Karpas-422 (cell line): ENCODE measurements around the gene FMN1. TPM values are rescaled to one million over a fixed set of nuclear protein-coding genes. Genes with fewer than 3 reads are reported as not detected.

ENCODE experiments used
- DNase-seq: peaks from one replicate; pipeline ENCODE4 v3.0.0-alpha.2; 2015
- H2AFZ ChIP-seq: fragments of 200-600 bp; sonication (generic); 2 replicates; pipeline ENCODE4 v1.6.1; 2014; ENCODE audit warnings: antibody characterized with exemption, low read length, mixed read lengths
- H3K27ac ChIP-seq: fragments of 200-600 bp; sonication (generic); 2 replicates; pipeline ENCODE4 v1.5.1; 2014; ENCODE audit warnings: mild to moderate bottlenecking, low read length, moderate library complexity
- H3K27me3 ChIP-seq: fragments of 200-600 bp; sonication (generic); 2 replicates; pipeline ENCODE4 v1.6.1; 2014; ENCODE audit warnings: low read length, mixed read lengths
- H3K36me3 ChIP-seq: fragments of 200-600 bp; sonication (generic); 2 replicates; pipeline ENCODE4 v1.6.1; 2014; ENCODE audit warnings: low read length, mixed read lengths; ENCODE audit not compliant: insufficient read depth
- H3K4me1 ChIP-seq: fragments of 200-600 bp; sonication (generic); 2 replicates; pipeline ENCODE4 v1.6.1; 2014; ENCODE audit warnings: mild to moderate bottlenecking, low read length, mixed read lengths
- H3K4me2 ChIP-seq: fragments of 200-600 bp; sonication (generic); 2 replicates; pipeline ENCODE4 v1.6.1; 2014; ENCODE audit warnings: low read length, low read depth, mild to moderate bottlenecking; ENCODE audit not compliant: poor library complexity, severe bottlenecking
- H3K4me3 ChIP-seq: fragments of 200-600 bp; sonication (generic); 2 replicates; pipeline ENCODE4 v1.5.1; 2014; ENCODE audit warnings: mild to moderate bottlenecking, antibody characterized with exemption, low read length, mixed read lengths
- H3K79me2 ChIP-seq: fragments of 200-600 bp; sonication (generic); 2 replicates; pipeline ENCODE4 v1.6.1; 2014; ENCODE audit warnings: mild to moderate bottlenecking, low read length, mixed read lengths
- H3K9ac ChIP-seq: fragments of 200-600 bp; sonication (generic); 2 replicates; pipeline ENCODE4 v1.6.0; 2014; ENCODE audit warnings: low read length
- H3K9me2 ChIP-seq: fragments of 200-600 bp; sonication (generic), shearing (Covaris generic); replicated peaks from 2 replicates; pipeline ENCODE4 v1.6.0; 2014; ENCODE audit warnings: mild to moderate bottlenecking, low read length, moderate library complexity; ENCODE audit not compliant: insufficient read depth
- H3K9me3 ChIP-seq: fragments of 300-700, 200-600 bp; sonication (generic); 2 replicates; pipeline ENCODE4 v1.6.1; 2014; ENCODE audit warnings: low read length, mixed read lengths
- H4K20me1 ChIP-seq: fragments of 200-600 bp; sonication (generic); 2 replicates; pipeline ENCODE4 v1.6.1; 2014; ENCODE audit warnings: mild to moderate bottlenecking, antibody characterized with exemption, low read length, low read depth; ENCODE audit not compliant: insufficient read depth
- total RNA-seq: library from RNA; depleted of rRNA; stranded (reverse); fragments of >200 nt; shearing (Covaris generic); gene quantifications from 2 replicates; pipeline ENCODE4 v1.2.3, GENCODE V29; 2014; ENCODE audit warnings: low replicate concordance

The FMN1 gene
- total RNA-seq, 1 experiment from 2014 or later, result 1.1 TPM

DNA sequence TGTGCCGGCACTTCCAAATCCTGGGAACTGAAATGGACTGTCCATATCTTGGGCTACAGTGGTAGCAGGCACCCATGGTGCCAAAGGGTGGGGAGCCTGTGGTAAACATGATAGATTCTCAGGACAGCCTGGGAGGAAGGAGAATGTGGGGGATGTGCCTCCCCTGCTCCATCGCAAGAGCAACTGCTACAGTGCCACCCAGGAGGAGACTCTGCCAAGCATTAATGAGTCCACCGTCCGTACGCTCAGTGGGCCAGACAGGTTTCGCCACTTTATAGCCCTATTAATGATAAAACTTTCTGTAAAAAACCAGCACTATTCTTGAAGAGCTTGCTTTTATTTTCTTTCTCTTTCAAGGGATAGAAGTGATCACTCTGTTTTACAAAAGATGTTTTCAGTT, 75.2 kb downstream of the FMN1 start:
- Histone ChIP-seq H3K9ac (no peak overlapping the region), H2AFZ (no peak overlapping the region), H4K20me1 (no peaks in the 10 kb centered on the region), H3K4me1 (no peaks in the 10 kb centered on the region), H3K9me2 (no peaks in the 10 kb centered on the region), H3K36me3 (no peaks in the 10 kb centered on the region), H3K27ac (no peak overlapping the region), H3K9me3 (no peaks in the 10 kb centered on the region), H3K27me3 (no peaks in the 10 kb centered on the region), H3K4me3 (no peak overlapping the region), H3K79me2 (no peaks in the 10 kb centered on the region), H3K4me2 (no peak overlapping the region)
- no peak for DNase-seq

- no peaks in the 10 kb centered on the region for H3K9me3 ChIP-seq
These were observed 78.3 kb downstream of the FMN1 start for GRCh38 chr15:33116198-33116597.

DNA sequence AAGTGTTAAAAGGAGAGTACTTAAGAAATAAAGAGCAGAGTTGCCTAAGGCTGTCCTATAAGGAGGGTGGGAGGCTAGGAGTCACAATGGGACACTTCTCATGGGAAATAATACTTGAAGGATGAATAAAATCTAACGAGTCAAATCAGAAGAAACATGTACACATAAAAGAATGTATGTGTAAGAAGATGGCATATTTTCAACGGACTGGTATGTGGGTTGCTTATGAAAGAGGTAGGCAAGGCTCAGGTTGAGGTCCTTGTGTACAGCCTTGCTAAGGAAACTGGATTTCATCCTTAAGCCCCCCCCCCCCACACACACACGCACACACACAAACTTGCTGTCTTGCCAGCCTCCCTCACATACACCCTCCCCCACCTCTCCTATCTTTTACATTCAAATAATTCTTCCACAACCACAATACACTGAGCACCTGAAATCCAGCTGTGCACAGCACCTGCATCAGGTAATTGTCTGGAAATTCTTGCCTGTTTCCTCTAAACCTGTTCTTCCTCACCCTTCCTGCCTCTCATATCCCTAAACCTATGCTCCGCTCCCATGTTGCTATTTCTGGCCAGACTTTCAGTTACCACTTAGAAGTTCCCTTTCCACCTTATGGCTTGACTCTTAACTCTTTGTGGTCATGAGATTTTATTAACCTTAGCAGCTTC, 79.2 kb downstream of the FMN1 start:
- Histone ChIP-seq H3K79me2 (no peaks in the 10 kb centered on the region), H3K9me2 (no peaks in the 10 kb centered on the region), H3K4me3 (no peak overlapping the region), H3K27ac (no peak overlapping the region), H3K9ac (no peak overlapping the region), H3K9me3 (no peaks in the 10 kb centered on the region), H3K4me2 (no peak overlapping the region), H3K27me3 (no peaks in the 10 kb centered on the region), H4K20me1 (no peaks in the 10 kb centered on the region), H3K4me1 (no peaks in the 10 kb centered on the region), H2AFZ (no peak overlapping the region), H3K36me3 (no peaks in the 10 kb centered on the region)
- DNase-seq, result no peak

More at GRCh38 chr15:33116198-33116597, 78.3 kb downstream of the FMN1 start:
- H3K79me2 ChIP-seq, result no peaks in the 10 kb centered on the region
- no peaks in the 10 kb centered on the region for H3K36me3 ChIP-seq
- H3K27me3 ChIP-seq, result no peaks in the 10 kb centered on the region
- DNase-seq, result no peak
- no peaks in the 10 kb centered on the region for H3K9me2 ChIP-seq
- H2AFZ ChIP-seq, result no peak overlapping the region
- no peak overlapping the region for H3K4me3 ChIP-seq
- H3K4me1 ChIP-seq, result no peaks in the 10 kb centered on the region
- no peaks in the 10 kb centered on the region for H4K20me1 ChIP-seq
- no peak overlapping the region for H3K27ac ChIP-seq
- no peak overlapping the region for H3K9ac ChIP-seq
- H3K4me2 ChIP-seq, result no peak overlapping the region

GRCh38 chr15:33114374-33114717, 80.2 kb downstream of the FMN1 start:
- no peak for DNase-seq
- Histone ChIP-seq H3K4me1 (no peaks in the 10 kb centered on the region), H2AFZ (no peak overlapping the region), H3K4me3 (no peak overlapping the region), H3K9ac (no peak overlapping the region), H3K36me3 (no peaks in the 10 kb centered on the region), H3K79me2 (no peaks in the 10 kb centered on the region), H3K9me2 (no peaks in the 10 kb centered on the region), H3K27me3 (no peaks in the 10 kb centered on the region), H3K9me3 (no peaks in the 10 kb centered on the region), H4K20me1 (no peaks in the 10 kb centered on the region), H3K27ac (no peak overlapping the region), H3K4me2 (no peak overlapping the region)

- Histone ChIP-seq H3K9me2 (no peaks in the 10 kb centered on the region), H4K20me1 (no peaks in the 10 kb centered on the region), H3K27ac (no peak overlapping the region), H3K36me3 (no peaks in the 10 kb centered on the region), H3K4me1 (no peaks in the 10 kb centered on the region), H3K9ac (no peak overlapping the region), H3K4me3 (no peak overlapping the region), H3K79me2 (no peaks in the 10 kb centered on the region), H3K4me2 (no peak overlapping the region), H3K27me3 (no peaks in the 10 kb centered on the region), H2AFZ (no peak overlapping the region), H3K9me3 (no peaks in the 10 kb centered on the region)
- DNase-seq, result no peak
These were observed 80.7 kb downstream of the FMN1 start for GRCh38 chr15:33113666-33114373.

DNA sequence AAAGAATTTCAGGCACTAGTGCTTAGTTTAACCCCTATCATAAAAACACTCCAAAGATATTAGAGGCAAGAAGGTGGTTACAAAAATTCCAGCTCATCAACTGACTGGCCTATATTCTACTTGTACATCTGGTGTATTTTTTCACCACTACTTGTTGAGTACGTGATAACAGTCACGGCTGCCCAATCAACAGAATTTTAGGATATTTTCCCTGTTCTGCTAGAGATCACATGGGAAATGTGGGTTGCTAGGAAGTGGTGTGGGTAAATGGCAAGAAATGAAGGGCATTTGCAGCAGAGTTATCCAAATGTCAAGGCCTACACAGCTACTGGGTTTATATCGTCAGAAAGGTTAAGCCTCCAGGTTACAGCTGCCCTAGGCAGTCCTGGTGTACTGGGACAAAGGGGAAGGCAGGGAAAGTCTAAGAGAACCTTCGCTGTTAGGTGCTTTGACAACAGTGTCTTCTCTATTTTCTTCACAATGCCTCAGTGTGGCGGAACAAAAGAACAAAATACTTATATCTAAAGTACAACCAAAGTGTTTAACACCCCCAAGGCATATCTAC, 81.9 kb downstream of the FMN1 start:
- H3K4me3 ChIP-seq, result no peak overlapping the region
- H3K4me2 ChIP-seq, result no peak overlapping the region
- no peaks in the 10 kb centered on the region for H3K79me2 ChIP-seq
- H3K4me1 ChIP-seq, result no peaks in the 10 kb centered on the region
- no peaks in the 10 kb centered on the region for H3K9me2 ChIP-seq
- no peak overlapping the region for H2AFZ ChIP-seq
- H3K27ac ChIP-seq, result no peak overlapping the region
- H3K9ac ChIP-seq, result no peak overlapping the region
- no peaks in the 10 kb centered on the region for H3K9me3 ChIP-seq
- H4K20me1 ChIP-seq, result no peaks in the 10 kb centered on the region
- H3K27me3 ChIP-seq, result no peaks in the 10 kb centered on the region
- H3K36me3 ChIP-seq, result no peaks in the 10 kb centered on the region
- DNase-seq, result no peak

DNA sequence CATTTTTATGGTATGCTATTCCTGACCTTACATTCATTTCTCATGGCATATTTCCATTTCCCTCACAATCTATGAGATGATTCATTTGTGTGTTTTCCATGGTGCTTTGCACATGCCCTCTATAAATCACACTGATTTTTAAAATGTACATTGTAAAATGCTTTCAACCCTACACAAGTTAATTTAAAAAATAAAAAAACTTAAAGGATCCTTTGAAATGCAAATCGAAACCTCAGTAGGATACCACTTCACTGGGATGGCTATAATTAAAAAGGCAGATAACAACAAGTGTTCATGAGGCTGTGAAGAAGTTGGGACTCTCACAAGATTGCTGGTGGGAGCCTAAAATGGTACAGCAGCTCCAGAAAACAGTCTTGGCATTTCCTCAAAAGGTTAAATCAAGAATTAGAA, 83.5 kb downstream of the FMN1 start:
- no peak for DNase-seq
- no peak overlapping the region for H2AFZ ChIP-seq
- no peaks in the 10 kb centered on the region for H3K27me3 ChIP-seq
- H3K36me3 ChIP-seq, result no peaks in the 10 kb centered on the region
- no peaks in the 10 kb centered on the region for H4K20me1 ChIP-seq
- no peaks in the 10 kb centered on the region for H3K9me2 ChIP-seq
- H3K9me3 ChIP-seq, result no peaks in the 10 kb centered on the region
- H3K9ac ChIP-seq, result no peak overlapping the region
- H3K4me1 ChIP-seq, result no peaks in the 10 kb centered on the region
- no peak overlapping the region for H3K4me2 ChIP-seq
- no peaks in the 10 kb centered on the region for H3K79me2 ChIP-seq
- no peak overlapping the region for H3K4me3 ChIP-seq
- H3K27ac ChIP-seq, result no peak overlapping the region

DNA sequence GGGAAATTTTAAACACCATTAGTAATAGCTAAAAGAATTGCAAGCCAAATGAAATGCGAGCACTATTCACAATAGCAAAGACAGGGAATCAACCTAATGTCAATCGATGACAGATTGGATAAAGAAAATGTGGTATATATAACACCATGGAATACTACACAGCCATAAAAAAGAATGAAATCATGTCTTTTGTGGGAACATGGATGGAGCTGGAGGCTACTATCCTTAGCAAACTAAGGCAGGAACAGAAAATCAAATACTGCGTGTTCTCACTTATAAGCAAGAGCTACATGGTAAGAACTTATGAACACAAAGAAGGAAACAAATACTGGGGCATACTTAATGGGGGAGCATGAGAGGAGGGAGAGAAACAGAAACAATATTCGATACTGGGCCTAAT, 85.2 kb downstream of the FMN1 start:
- Histone ChIP-seq H3K9me2 (no peaks in the 10 kb centered on the region), H3K4me1 (no peaks in the 10 kb centered on the region), H3K4me2 (no peak overlapping the region), H2AFZ (no peak overlapping the region), H3K36me3 (no peaks in the 10 kb centered on the region), H3K9me3 (no peaks in the 10 kb centered on the region), H3K79me2 (no peaks in the 10 kb centered on the region), H3K9ac (no peak overlapping the region), H3K4me3 (no peak overlapping the region), H3K27me3 (no peaks in the 10 kb centered on the region), H4K20me1 (no peaks in the 10 kb centered on the region), H3K27ac (no peak overlapping the region)
- DNase-seq, result no peak
